GM12878 (cell line): ENCODE results near the gene FSHR. TPM values are rescaled to one million over a fixed set of nuclear protein-coding genes. Genes with fewer than 3 reads are reported as not detected.

Source experiments
- ATAC-seq: fragments of 200-7000 bp; cut with Tn5 transposase; 3 replicates; pipeline ENCODE4 v1.9.1; 2020; ENCODE audit warnings: mild to moderate bottlenecking, moderate library complexity
- BruUV-seq: library from RNA; stranded (reverse); fragments of 400-500 nt; replicated peaks from 2 replicates; lab custom pipeline; 2021; lab: Mats Ljungman, UMichigan
- CTCF ChIA-PET: fragments of 300-600 bp; sonication (Branson Sonifier 250); formaldehyde crosslinking; extraction: SDS; loops from one replicate; lab custom pipeline; 2021; ENCODE audit warnings: inconsistent platforms; lab: Yijun Ruan, JAX
- POLR2A ChIA-PET: fragments of 350-600 bp; formaldehyde crosslinking; extraction: SDS; loops from one replicate; lab custom pipeline; 2021; ENCODE audit warnings: inconsistent platforms; lab: Charles Lee
- RAD21 ChIA-PET: fragments of 300-600 bp; sonication (Branson Sonifier 250); formaldehyde crosslinking; loops from one replicate; lab custom pipeline; 2023; ENCODE audit warnings: antibody characterized with exemption; ENCODE audit not compliant: unreplicated experiment; lab: Charles Lee
- SMC1A ChIA-PET: fragments of 300-600 bp; sonication (Branson Sonifier 250); formaldehyde crosslinking; loops from one replicate; lab custom pipeline; 2023; ENCODE audit not compliant: unreplicated experiment, uncharacterized antibody; lab: Charles Lee
- DNase-seq: peaks from one replicate; pipeline ENCODE4 v3.0.0-alpha.2; 2011; ENCODE audit warnings: low read depth, low spot score
- FAIRE-seq: peaks from 3 replicates; lab custom pipeline; 2011; peaks lifted over from hg19 to GRCh38; lab: Jason Lieb, UNC
- H2AFZ ChIP-seq: 2 replicates; pipeline ENCODE4 v1.6.0; 2011; ENCODE audit warnings: low read depth, low read length, control low read depth; ENCODE audit not compliant: control insufficient read depth
- H3K27ac ChIP-seq: 2 replicates; pipeline ENCODE4 v1.5.1; 2011; ENCODE audit warnings: control low read depth; ENCODE audit not compliant: control insufficient read depth, insufficient read depth
- H3K27me3 ChIP-seq, 2 experiments: replicated peaks in 1 of 2; 2 replicates each; pipeline versions ENCODE4 v1.6.0 to v1.6.1; 2011; ENCODE audit warnings: low read length in 1 of 2; ENCODE audit not compliant: control insufficient read depth in 2 of 2, insufficient read depth in 2 of 2
- H3K36me3 ChIP-seq, 2 experiments: 2 replicates each; pipeline ENCODE4 v1.5.1; 2011; ENCODE audit warnings: low read length in 1 of 2; ENCODE audit not compliant: control insufficient read depth in 2 of 2, insufficient read depth in 2 of 2
- H3K4me1 ChIP-seq: 2 replicates; pipeline ENCODE4 v1.6.1; 2011; ENCODE audit warnings: mild to moderate bottlenecking, low read length, moderate library complexity, mixed read lengths; ENCODE audit not compliant: control insufficient read depth, insufficient read depth
- H3K4me2 ChIP-seq: 2 replicates; pipeline ENCODE4 v1.6.0; 2011; ENCODE audit warnings: control low read depth; ENCODE audit not compliant: control insufficient read depth, insufficient read depth
- H3K4me3 ChIP-seq: fragments of 200-600 bp; sonication (generic); 2 replicates; pipeline ENCODE4 v1.5.1; 2016
- H3K79me2 ChIP-seq: 2 replicates; pipeline ENCODE4 v1.6.0; 2011; ENCODE audit warnings: low read length; ENCODE audit not compliant: control insufficient read depth, insufficient read depth
- H3K9ac ChIP-seq: 2 replicates; pipeline ENCODE4 v1.8.0; 2011; ENCODE audit warnings: low read length, control low read depth, mixed read lengths; ENCODE audit not compliant: control insufficient read depth, insufficient read depth
- H3K9me3 ChIP-seq: replicated peaks from 3 replicates; pipeline ENCODE4 v1.5.1; 2011; ENCODE audit warnings: mild to moderate bottlenecking, low read length; ENCODE audit not compliant: control insufficient read depth, insufficient read depth
- H4K20me1 ChIP-seq: 2 replicates; pipeline ENCODE4 v1.6.0; 2011; ENCODE audit not compliant: control insufficient read depth, insufficient read depth
- BCL11A ChIP-seq: IDR thresholded peaks from 2 replicates; pipeline ENCODE4 v1.6.1; 2011; ENCODE audit warnings: low read depth, low read length
- ESRRA ChIP-seq: IDR thresholded peaks from 2 replicates; pipeline ENCODE4 v1.6.1; 2012; ENCODE audit warnings: mild to moderate bottlenecking, low read length, improper control_type of control experiment
- GATAD2B ChIP-seq: fragments of 450-650 bp; conservative IDR thresholded peaks from 2 replicates; pipeline ENCODE4 v1.6.1; 2017; ENCODE audit warnings: low read depth, mild to moderate bottlenecking, moderate library complexity
- HDGF ChIP-seq: fragments of 450-650 bp; IDR thresholded peaks from 2 replicates; pipeline ENCODE4 v1.6.1; 2016; ENCODE audit warnings: antibody characterized with exemption
- MTA2 ChIP-seq: fragments of 450-650 bp; IDR thresholded peaks from 2 replicates; pipeline ENCODE4 v1.6.1; 2016; ENCODE audit warnings: low read depth, mild to moderate bottlenecking, moderate library complexity
- NBN ChIP-seq: fragments of 450-650 bp; IDR thresholded peaks from 2 replicates; pipeline ENCODE4 v1.6.1; 2016
- NFIC ChIP-seq: IDR thresholded peaks from 2 replicates; pipeline ENCODE4 v1.6.1; 2012; ENCODE audit warnings: low read depth, mild to moderate bottlenecking, inconsistent platforms, low read length, moderate library complexity
- NR2C2 ChIP-seq: IDR thresholded peaks from 2 replicates; pipeline ENCODE4 v1.6.1; 2011; ENCODE audit warnings: borderline replicate concordance, low read depth; ENCODE audit not compliant: control insufficient read depth, insufficient read length
- POLR2AphosphoS5 ChIP-seq: IDR thresholded peaks from 2 replicates; pipeline ENCODE4 v1.6.1; 2011; ENCODE audit warnings: mild to moderate bottlenecking, low read length, inconsistent platforms
- RBBP5 ChIP-seq: fragments of 200-600 bp; sonication (generic); conservative IDR thresholded peaks from 2 replicates; pipeline ENCODE4 v1.6.1; 2016
- RCOR1 ChIP-seq: conservative IDR thresholded peaks from 2 replicates; pipeline ENCODE4 v1.6.1; 2012; ENCODE audit warnings: low read depth, low read length, improper control_type of control experiment
- STAT3 ChIP-seq: IDR thresholded peaks from 2 replicates; pipeline ENCODE4 v1.6.1; 2011; ENCODE audit warnings: low read depth, low read length, improper control_type of control experiment
- TAF1 ChIP-seq: IDR thresholded peaks from 2 replicates; pipeline ENCODE4 v1.6.1; 2011; ENCODE audit warnings: mild to moderate bottlenecking, low read depth, low read length, borderline replicate concordance
- TARDBP ChIP-seq: IDR thresholded peaks from 2 replicates; pipeline ENCODE4 v1.6.1; 2016; ENCODE audit warnings: borderline replicate concordance
- ZNF207 ChIP-seq: fragments of 450-650 bp; IDR thresholded peaks from 2 replicates; pipeline ENCODE4 v1.6.1; 2014; ENCODE audit warnings: antibody characterized with exemption, mild to moderate bottlenecking, borderline replicate concordance
- ZNF274 ChIP-seq: IDR thresholded peaks from one replicate; pipeline ENCODE4 v1.8.0; 2011; ENCODE audit not compliant: insufficient read length, insufficient read depth
- WGBS: methylation state at CpG from one replicate; pipeline ENCODE4 v1.1.6; 2016; ENCODE audit warnings: low lambda C conversion rate; ENCODE audit not compliant: insufficient replicate concordance, insufficient coverage; ENCODE audit errors: missing lambda C conversion rate; 5-methylcytosine and 5-hydroxymethylcytosine counted together
- in situ Hi-C: fragments of 300-500 bp; cut with MboI; formaldehyde crosslinking; loops from 9 replicates; pipeline ENCODE4 v1.14.3; 2018; ENCODE audit warnings: mixed read lengths
- intact Hi-C: fragments of 100-400 bp; cut with micrococcal nuclease; formaldehyde crosslinking; loops from one replicate; pipeline ENCODE4 v1.14.2; 2022; ENCODE audit not compliant: unreplicated experiment
- polyA plus RNA-seq, 11 experiments: library from polyadenylated mRNA; depleted of rRNA in 4 of 11; unstranded in 6 of 11; stranded (reverse) in 5 of 11; fragments of >200 nt; fragmentation: Nextera tagmentation in 4 of 11; fragmentation: Illumina TruSeq in 1 of 11; extraction: Ambion mirVana in 4 of 11; extraction: Trizol in 1 of 11; gene quantifications; 1 replicate in 1 of 11; 2 replicates in 10 of 11; pipeline versions ENCODE4 v1.2.1 to v1.2.3, GENCODE V29; 2011 to 2016; ENCODE audit warnings: inconsistent platforms in 2 of 11, missing spikeins in 2 of 11, low read depth in 1 of 11
- total RNA-seq, 4 experiments: library from RNA; depleted of rRNA in 3 of 4; stranded (reverse); fragments of >200 nt in 3 of 4; fragmentation: Illumina TruSeq in 1 of 4; extraction: Trizol in 1 of 4; gene quantifications; 2 replicates each; pipeline versions ENCODE4 v1.2.1 to v1.2.3, GENCODE V29; 2013 to 2021
- TF ChIP-seq, protein P1 (sequence below): fragments of 450-650 bp; IDR thresholded peaks from 2 replicates; pipeline ENCODE4 v1.6.1; 2017; ENCODE audit warnings: mild to moderate bottlenecking, moderate library complexity
- TF ChIP-seq, protein P2 (sequence below): fragments of 450-650 bp; IDR thresholded peaks from 2 replicates; pipeline ENCODE4 v1.6.1; 2017; ENCODE audit warnings: mild to moderate bottlenecking, low read depth, inconsistent platforms; ENCODE audit not compliant: poor library complexity, severe bottlenecking

FSHR gene
- total and polyA plus RNA-seq, 10 of the 15 experiments (the other 5 are each of a cell fraction or from before 2014, with no cell fraction given) = not detected

GRCh38 chr2:49026706-49027105, 127.6 kb downstream of the FSHR start (continued):
- TF ChIP-seq, protein P1, sequence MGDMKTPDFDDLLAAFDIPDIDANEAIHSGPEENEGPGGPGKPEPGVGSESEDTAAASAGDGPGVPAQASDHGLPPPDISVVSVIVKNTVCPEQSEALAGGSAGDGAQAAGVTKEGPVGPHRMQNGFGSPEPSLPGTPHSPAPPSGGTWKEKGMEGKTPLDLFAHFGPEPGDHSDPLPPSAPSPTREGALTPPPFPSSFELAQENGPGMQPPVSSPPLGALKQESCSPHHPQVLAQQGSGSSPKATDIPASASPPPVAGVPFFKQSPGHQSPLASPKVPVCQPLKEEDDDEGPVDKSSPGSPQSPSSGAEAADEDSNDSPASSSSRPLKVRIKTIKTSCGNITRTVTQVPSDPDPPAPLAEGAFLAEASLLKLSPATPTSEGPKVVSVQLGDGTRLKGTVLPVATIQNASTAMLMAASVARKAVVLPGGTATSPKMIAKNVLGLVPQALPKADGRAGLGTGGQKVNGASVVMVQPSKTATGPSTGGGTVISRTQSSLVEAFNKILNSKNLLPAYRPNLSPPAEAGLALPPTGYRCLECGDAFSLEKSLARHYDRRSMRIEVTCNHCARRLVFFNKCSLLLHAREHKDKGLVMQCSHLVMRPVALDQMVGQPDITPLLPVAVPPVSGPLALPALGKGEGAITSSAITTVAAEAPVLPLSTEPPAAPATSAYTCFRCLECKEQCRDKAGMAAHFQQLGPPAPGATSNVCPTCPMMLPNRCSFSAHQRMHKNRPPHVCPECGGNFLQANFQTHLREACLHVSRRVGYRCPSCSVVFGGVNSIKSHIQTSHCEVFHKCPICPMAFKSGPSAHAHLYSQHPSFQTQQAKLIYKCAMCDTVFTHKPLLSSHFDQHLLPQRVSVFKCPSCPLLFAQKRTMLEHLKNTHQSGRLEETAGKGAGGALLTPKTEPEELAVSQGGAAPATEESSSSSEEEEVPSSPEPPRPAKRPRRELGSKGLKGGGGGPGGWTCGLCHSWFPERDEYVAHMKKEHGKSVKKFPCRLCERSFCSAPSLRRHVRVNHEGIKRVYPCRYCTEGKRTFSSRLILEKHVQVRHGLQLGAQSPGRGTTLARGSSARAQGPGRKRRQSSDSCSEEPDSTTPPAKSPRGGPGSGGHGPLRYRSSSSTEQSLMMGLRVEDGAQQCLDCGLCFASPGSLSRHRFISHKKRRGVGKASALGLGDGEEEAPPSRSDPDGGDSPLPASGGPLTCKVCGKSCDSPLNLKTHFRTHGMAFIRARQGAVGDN = no peak
- no peak for TF ChIP-seq NBN
- TF ChIP-seq RBBP5 = no peak
- TF ChIP-seq BCL11A = no peak
- TF ChIP-seq RCOR1 = no peak
- TF ChIP-seq HDGF = no peak
- no peak for TF ChIP-seq ZNF207
- TF ChIP-seq, all 136 proteins: peak for 0

GRCh38 chr2:49021271-49021670, 133.0 kb downstream of the FSHR start:
- Histone ChIP-seq H4K20me1 (no peaks in the 10 kb centered on the region), H3K9ac (no peak overlapping the region), H3K36me3 (no peaks in the 10 kb centered on the region), H3K4me1 (no peaks in the 10 kb centered on the region), H3K4me3 (no peak overlapping the region), H3K27me3 (no peaks in the 10 kb centered on the region), H3K4me2 (no peak overlapping the region), H3K27ac (no peak overlapping the region), H2AFZ (no peak overlapping the region), H3K79me2 (no peaks in the 10 kb centered on the region), H3K9me3 (no peaks in the 10 kb centered on the region)
- no peak for FAIRE-seq
- BruUV-seq = no TSS peak
- RAD21 ChIA-PET = no interaction called here
- no peak for DNase-seq
- CTCF ChIA-PET = no interaction called here
- SMC1A ChIA-PET = no interaction called here
- POLR2A ChIA-PET = no interaction called here
- intact Hi-C loops (no loop called here), in situ Hi-C loops (no loop called here)
- no peak for ATAC-seq
- 96% methylated on average over 2 of the region's 2 CpGs for WGBS
- TF ChIP-seq ESRRA (no peak), TARDBP (no peak), ZNF274 (no peak), NFIC (no peak), MTA2 (no peak), NR2C2 (no peak), BCL11A (no peak), HDGF (no peak), POLR2AphosphoS5 (no peak), TAF1 (no peak), STAT3 (no peak), GATAD2B (no peak)
- TF ChIP-seq, protein P2, sequence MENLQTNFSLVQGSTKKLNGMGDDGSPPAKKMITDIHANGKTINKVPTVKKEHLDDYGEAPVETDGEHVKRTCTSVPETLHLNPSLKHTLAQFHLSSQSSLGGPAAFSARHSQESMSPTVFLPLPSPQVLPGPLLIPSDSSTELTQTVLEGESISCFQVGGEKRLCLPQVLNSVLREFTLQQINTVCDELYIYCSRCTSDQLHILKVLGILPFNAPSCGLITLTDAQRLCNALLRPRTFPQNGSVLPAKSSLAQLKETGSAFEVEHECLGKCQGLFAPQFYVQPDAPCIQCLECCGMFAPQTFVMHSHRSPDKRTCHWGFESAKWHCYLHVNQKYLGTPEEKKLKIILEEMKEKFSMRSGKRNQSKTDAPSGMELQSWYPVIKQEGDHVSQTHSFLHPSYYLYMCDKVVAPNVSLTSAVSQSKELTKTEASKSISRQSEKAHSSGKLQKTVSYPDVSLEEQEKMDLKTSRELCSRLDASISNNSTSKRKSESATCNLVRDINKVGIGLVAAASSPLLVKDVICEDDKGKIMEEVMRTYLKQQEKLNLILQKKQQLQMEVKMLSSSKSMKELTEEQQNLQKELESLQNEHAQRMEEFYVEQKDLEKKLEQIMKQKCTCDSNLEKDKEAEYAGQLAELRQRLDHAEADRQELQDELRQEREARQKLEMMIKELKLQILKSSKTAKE = no peak
